HG03521 (cell line): Measurements from ENCODE around the gene BEND5.

ENCODE experiments used
- ATAC-seq: cut with Tn5 transposase; IDR thresholded peaks from one replicate; pipeline ENCODE4 v1.9.1; 2021; ENCODE audit warnings: mild to moderate bottlenecking, moderate library complexity; ENCODE audit not compliant: unreplicated experiment

The BEND5 gene

GRCh38 chr1:48767975-48768510 is 8.6 kb downstream of the BEND5 start:
- no peak for ATAC-seq

GRCh38 chr1:48765335-48765734 is 11.4 kb downstream of the BEND5 start:
- no peak for ATAC-seq

- ATAC-seq = no peak
Observed at GRCh38 chr1:48761986-48762385, 14.7 kb downstream of the BEND5 start.

GRCh38 chr1:48761411-48761810 is 15.3 kb downstream of the BEND5 start:
- no peak for ATAC-seq

- ATAC-seq = no peak
Observed at GRCh38 chr1:48760857-48761256, 15.8 kb downstream of the BEND5 start.

- no peak for ATAC-seq
Observed at GRCh38 chr1:48758976-48759375, 17.7 kb downstream of the BEND5 start.

GRCh38 chr1:48757363-48757762 is 19.3 kb downstream of the BEND5 start:
- ATAC-seq = no peak

GRCh38 chr1:48756683-48757316 is 19.9 kb downstream of the BEND5 start:
- ATAC-seq = no peak

GRCh38 chr1:48753293-48753692 is 23.4 kb downstream of the BEND5 start:
- ATAC-seq = no peak

- ATAC-seq = peak; percentile 80
Observed at GRCh38 chr1:48750109-48750508, 26.6 kb downstream of the BEND5 start.

GRCh38 chr1:48749068-48749467 is 27.6 kb downstream of the BEND5 start:
- ATAC-seq = no peak

- ATAC-seq = no peak
Observed at GRCh38 chr1:48746906-48747305, 29.8 kb downstream of the BEND5 start.

GRCh38 chr1:48744032-48744431 is 32.7 kb downstream of the BEND5 start:
- no peak for ATAC-seq

GRCh38 chr1:48743480-48743879 is 33.2 kb downstream of the BEND5 start:
- no peak for ATAC-seq

GRCh38 chr1:48741380-48741779 is 35.3 kb downstream of the BEND5 start:
- ATAC-seq = no peak

GRCh38 chr1:48740621-48741020 is 36.1 kb downstream of the BEND5 start:
- no peak for ATAC-seq

GRCh38 chr1:48739091-48739490 is 37.6 kb downstream of the BEND5 start:
- ATAC-seq = no peak

- ATAC-seq = no peak
Observed at GRCh38 chr1:48738356-48738755, 38.3 kb downstream of the BEND5 start.

GRCh38 chr1:48735796-48736195 is 40.9 kb downstream of the BEND5 start:
- no peak for ATAC-seq

- peak; percentile 78 for ATAC-seq
Observed at GRCh38 chr1:48730164-48730910, 46.4 kb downstream of the BEND5 start.

- no peak for ATAC-seq
Observed at GRCh38 chr1:48728584-48728983, 48.1 kb downstream of the BEND5 start.

GRCh38 chr1:48726557-48727215 is 50.0 kb downstream of the BEND5 start:
- ATAC-seq = no peak
